Transverse colon (tissue), 4 donors: ENCODE measurements around the gene FAM169A. TPM values are rescaled to one million over a fixed set of nuclear protein-coding genes. Genes with fewer than 3 reads are reported as not detected.
"Not testable (repeated sequence)": the region's sequence is repeated elsewhere in the genome, so short reads cannot be mapped to it uniquely, and the experiment has no call there.

Source experiments
- DNase-seq: peaks from one replicate; pipeline ENCODE4 v3.0.0-alpha.2; 2019
- H3K27ac ChIP-seq, 4 donors: fragments of 200-600 bp; sonication (generic); 2 replicates each; pipeline ENCODE4 v1.5.1; 2016 to 2018; ENCODE audit warnings: inconsistent platforms in 4 of 4
- H3K27me3 ChIP-seq: fragments of 200-600 bp; sonication (generic); 2 replicates; pipeline ENCODE4 v1.5.1; 2017; ENCODE audit warnings: inconsistent platforms
- H3K36me3 ChIP-seq, 4 donors: fragments of 200-600 bp; sonication (generic); 2 replicates each; pipeline ENCODE4 v1.5.1; 2017 to 2019; ENCODE audit warnings: inconsistent platforms in 4 of 4
- H3K4me1 ChIP-seq, 4 donors: fragments of 200-600 bp; sonication (generic); 2 replicates each; pipeline ENCODE4 v1.5.1; 2017 to 2020; ENCODE audit warnings: inconsistent platforms in 4 of 4
- H3K4me3 ChIP-seq, 4 donors: fragments of 200-600 bp; sonication (generic); 1 replicate in 1 of 4; 2 replicates in 3 of 4; pipeline versions ENCODE4 v1.5.1 to v1.6.1; 2017 to 2019; ENCODE audit warnings: inconsistent platforms in 4 of 4
- H3K9me3 ChIP-seq, 2 donors: fragments of 200-600 bp; sonication (generic); 2 replicates each; pipeline ENCODE4 v1.5.1; 2017 to 2019; ENCODE audit warnings: inconsistent platforms in 2 of 2
- CTCF ChIP-seq, 5 experiments: fragments of 200-600 bp in 3 of 5; fragments of 450-650 bp in 2 of 5; sonication (generic) in 3 of 5; IDR thresholded peaks; 1 replicate in 2 of 5; 2 replicates in 3 of 5; pipeline ENCODE4 v1.5.1; 2016 to 2017; ENCODE audit warnings: antibody characterized with exemption in 5 of 5, inconsistent platforms in 3 of 5, mild to moderate bottlenecking in 2 of 5, moderate library complexity in 1 of 5
- EP300 ChIP-seq: sonication (generic); formaldehyde crosslinking; IDR thresholded peaks from one replicate; pipeline ENCODE4 v1.6.1; 2017; ENCODE audit warnings: antibody characterized with exemption, low read depth
- POLR2A ChIP-seq: fragments of 450-650 bp; IDR thresholded peaks from one replicate; pipeline ENCODE4 v1.6.1; 2016; ENCODE audit warnings: antibody characterized with exemption, mild to moderate bottlenecking, moderate library complexity
- POLR2AphosphoS5 ChIP-seq, 3 donors: sonication (generic); formaldehyde crosslinking; IDR thresholded peaks; one replicate each; pipeline ENCODE4 v1.6.1; 2016; ENCODE audit warnings: antibody characterized with exemption in 3 of 3
- WGBS, 2 donors: methylation state at CpG; one replicate each; pipeline ENCODE4 v1.1.5; 2018; ENCODE audit warnings: low coverage in 1 of 2; 5-methylcytosine and 5-hydroxymethylcytosine counted together
- in situ Hi-C, 4 donors: fragments of 200-750 bp; cut with MboI; loops; one replicate each; pipeline versions ENCODE4 v1.15.0 to v1.15.1; 2017; ENCODE audit warnings: low sequenced_read_pairs in 3 of 4, low pct_ligation_motif_present in 1 of 4, low pct_unique_long_range_greater_than_20kb in 1 of 4
- intact Hi-C: fragments of 100-400 bp; cut with DNase I; formaldehyde crosslinking; loops from one replicate; pipeline ENCODE4 v1.15.1; 2023; ENCODE audit warnings: low total_unique reads
- total RNA-seq, 4 donors: library from RNA; depleted of rRNA; stranded (reverse); fragments of >200 nt; gene quantifications; one replicate each; pipeline ENCODE4 v1.1.0, GENCODE V29; 2016

The FAM169A gene
- total RNA-seq, 4 donors from 2014 or later = 0.20 to 14.6 (median 2.5) TPM

DNA sequence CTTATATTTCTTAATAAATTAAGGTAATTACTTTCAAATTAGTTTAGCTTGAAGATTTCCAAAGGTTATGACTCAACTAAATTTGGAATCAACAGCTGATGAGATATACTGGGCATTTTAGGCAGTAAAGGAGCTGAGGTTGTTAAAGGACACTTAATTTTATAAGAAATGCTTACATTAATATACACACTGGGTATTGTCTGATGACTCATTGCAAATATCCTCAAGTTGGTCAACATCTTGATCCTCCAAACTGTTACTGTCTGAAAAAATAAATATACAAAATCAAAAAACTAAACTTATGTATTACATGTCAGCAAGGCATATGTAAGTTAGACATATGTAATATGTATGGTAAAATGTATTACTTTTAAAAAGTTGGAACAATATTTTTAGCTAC is 102.7 kb downstream of the FAM169A start:
- TF ChIP-seq POLR2AphosphoS5 (IDR thresholded peaks at IDR 0.05) = no peak
- TF ChIP-seq POLR2A = no peak
- no peak for TF ChIP-seq EP300
- TF ChIP-seq CTCF (IDR thresholded peaks at IDR 0.05) = no peak
- in situ Hi-C loops = no loop called here
- Histone ChIP-seq H3K4me3 (no peak overlapping the region), H3K36me3 (peaks cover 0 to 15% (median 6%) of the 10 kb centered on the region in 4 donors), H3K4me1 (peaks cover 18 to 32% (median 23%) of the 10 kb centered on the region in 4 donors), H3K27me3 (no peaks in the 10 kb centered on the region), H3K9me3 (no peaks in the 10 kb centered on the region), H3K27ac (no peak overlapping the region)
- no peak for DNase-seq
- intact Hi-C loops = no loop called here

DNA sequence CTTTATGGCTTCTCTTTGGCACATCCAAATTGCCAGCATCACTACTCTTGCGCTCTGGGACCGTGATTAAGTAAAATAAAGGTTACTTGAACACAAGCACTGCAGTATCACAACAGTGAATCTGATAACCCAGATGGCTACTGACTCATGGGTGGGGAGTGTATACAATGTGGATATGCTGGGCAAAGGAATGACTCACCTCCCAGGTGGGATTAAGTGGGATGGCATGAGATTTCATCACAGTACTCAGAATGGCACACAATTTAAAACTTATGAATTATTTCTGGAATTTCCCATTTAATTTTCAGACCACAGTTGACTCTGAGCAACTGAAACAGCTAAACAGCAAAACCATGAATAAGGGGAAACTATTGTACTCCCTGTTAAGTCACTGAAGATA is 103.6 kb downstream of the FAM169A start:
- intact Hi-C loops = no loop called here
- 69 to 87% methylated on average over 2 of the region's 2 CpGs for WGBS, 2 donors
- Histone ChIP-seq H3K27me3 (no peaks in the 10 kb centered on the region), H3K4me3 (no peak overlapping the region), H3K36me3 (peaks cover 0 to 23% (median 11%) of the 10 kb centered on the region in 4 donors), H3K9me3 (no peaks in the 10 kb centered on the region), H3K4me1 (peaks cover 14 to 23% (median 15%) of the 10 kb centered on the region in 4 donors), H3K27ac (no peak overlapping the region)
- DNase-seq = no peak
- in situ Hi-C loops = no loop called here
- TF ChIP-seq POLR2AphosphoS5 (IDR thresholded peaks at IDR 0.05) (no peak), CTCF (IDR thresholded peaks at IDR 0.05) (no peak), POLR2A (no peak), EP300 (no peak)

DNA sequence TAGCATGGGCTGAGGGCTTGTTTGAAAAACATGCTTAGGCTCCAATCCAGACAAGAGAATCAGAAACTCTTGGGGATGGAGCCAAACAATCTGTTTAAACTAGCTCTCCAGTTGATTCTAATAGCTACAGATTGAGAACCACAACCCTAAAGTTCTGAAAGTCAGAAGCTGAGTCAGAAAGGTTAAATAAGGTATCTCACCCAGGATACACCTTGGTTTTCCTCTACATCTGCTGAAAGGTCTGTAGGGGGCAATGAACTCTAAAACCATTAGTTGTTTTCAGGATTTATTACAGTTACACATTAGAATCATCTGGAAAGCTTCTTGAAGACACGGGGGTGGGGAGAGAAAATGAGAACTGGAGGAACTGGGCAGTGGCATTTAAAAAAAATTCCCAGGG is 104.9 kb downstream of the FAM169A start:
- peaks cover 0 to 3% of the 10 kb centered on the region in 2 donors for H3K9me3 ChIP-seq
- 60 to 74% methylated on average over 1 of the region's 1 CpG for WGBS, 2 donors
- TF ChIP-seq POLR2A (no peak), POLR2AphosphoS5 (IDR thresholded peaks at IDR 0.05) (no peak), EP300 (no peak), CTCF (IDR thresholded peaks at IDR 0.05) (no peak)
- peaks cover 14 to 22% (median 15%) of the 10 kb centered on the region in 4 donors for H3K4me1 ChIP-seq
- no peak for DNase-seq
- no peak overlapping the region for H3K4me3 ChIP-seq
- intact Hi-C loops = no loop called here
- in situ Hi-C loops = no loop called here
- H3K36me3 ChIP-seq = peaks cover 0 to 36% (median 17%) of the 10 kb centered on the region in 4 donors
- H3K27me3 ChIP-seq = no peaks in the 10 kb centered on the region
- H3K27ac ChIP-seq = no peak overlapping the region

DNA sequence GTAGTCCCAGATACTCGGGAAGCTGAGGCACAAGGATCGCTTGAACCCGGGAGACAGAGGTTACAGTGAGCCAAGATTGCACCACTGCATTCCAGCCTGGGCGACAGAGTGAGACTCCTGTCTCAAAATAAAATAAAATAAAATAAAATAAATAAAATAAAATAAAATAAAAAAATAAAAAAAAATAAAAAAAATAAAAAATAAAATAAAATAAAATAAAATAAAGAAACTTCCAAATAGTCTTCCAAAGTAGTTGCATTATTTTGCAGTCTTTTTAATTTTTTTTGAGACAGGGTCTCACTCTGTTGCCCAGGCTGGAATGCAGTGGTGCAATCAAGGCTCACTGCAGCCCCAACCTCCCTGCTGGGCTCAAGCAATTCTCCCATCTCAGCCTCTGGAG is 117.4 kb downstream of the FAM169A start:
- in situ Hi-C loops, intact Hi-C loops, H3K9me3 ChIP-seq, H3K27ac ChIP-seq, H3K4me3 ChIP-seq, DNase-seq, H3K27me3 ChIP-seq, H3K4me1 ChIP-seq: not testable (repeated sequence)
- WGBS, 2 donors = 94 to 96% methylated on average over 4 of the region's 4 CpGs
- H3K36me3 ChIP-seq = peaks cover 0 to 57% (median 22%) of the 10 kb centered on the region in 4 donors

GRCh38 chr5:74738406-74738805 is 127.8 kb downstream of the FAM169A start:
- no peak for DNase-seq
- Histone ChIP-seq H3K4me3 (no peak overlapping the region), H3K27me3 (no peaks in the 10 kb centered on the region), H3K4me1 (no peaks in the 10 kb centered on the region), H3K36me3 (peaks cover 0 to 72% (median 25%) of the 10 kb centered on the region in 4 donors), H3K9me3 (no peaks in the 10 kb centered on the region), H3K27ac (no peak overlapping the region)
- intact Hi-C loops (no loop called here), in situ Hi-C loops (no loop called here)
- 96 to 98% methylated on average over 4 of the region's 4 CpGs for WGBS, 2 donors
- TF ChIP-seq EP300 (no peak), POLR2A (no peak), CTCF (IDR thresholded peaks at IDR 0.05) (no peak), POLR2AphosphoS5 (IDR thresholded peaks at IDR 0.05) (no peak)
